ENCODE measurements around the gene CNTN6.

Gene CNTN6

DNA sequence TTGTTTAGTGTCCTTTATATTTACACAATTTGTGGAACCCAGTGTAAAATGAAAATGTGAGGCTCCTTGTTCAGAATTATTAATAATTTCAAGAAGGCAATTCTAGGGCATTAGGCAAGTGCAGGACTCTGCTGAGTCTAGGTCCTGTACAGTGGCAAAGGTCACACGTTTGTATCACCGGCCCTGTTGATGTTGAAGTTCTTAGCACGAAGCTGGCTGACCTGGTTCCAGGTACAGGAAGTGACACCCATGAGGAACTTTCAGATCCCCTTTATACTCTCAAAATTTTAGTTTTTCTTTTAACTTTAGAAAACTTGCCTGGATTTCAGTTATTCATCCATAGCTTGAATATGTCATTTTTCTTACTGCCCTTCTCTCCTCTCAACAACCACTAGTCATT lies 349.4 kb downstream of the CNTN6 start:
- DNase-seq: no peak

GRCh38 chr3:1444195-1444594 lies 351.4 kb downstream of the CNTN6 start:
- DNase-seq: no peak

- no peak for DNase-seq
Measured at GRCh38 chr3:1446531-1446930, 353.7 kb downstream of the CNTN6 start.

DNA sequence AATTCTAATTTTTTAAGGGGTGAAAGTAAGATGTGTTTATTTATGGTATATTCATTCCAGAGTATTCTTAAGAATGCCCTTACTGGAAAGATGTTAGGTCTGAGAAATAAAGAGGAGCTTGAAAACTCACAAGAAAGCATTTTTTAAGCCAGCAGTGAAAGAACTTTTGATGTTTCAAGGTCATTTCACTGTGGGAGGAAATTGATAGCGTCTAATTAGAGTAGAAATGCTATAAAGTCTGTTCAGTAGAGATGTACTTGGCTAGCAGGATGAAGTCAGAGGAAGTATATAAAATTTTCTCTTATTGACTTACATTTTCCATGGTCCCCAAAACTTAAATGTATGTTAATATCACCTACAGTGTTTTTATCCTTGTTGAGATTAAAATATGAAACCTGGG lies 354.6 kb downstream of the CNTN6 start:
- DNase-seq: no peak

DNA sequence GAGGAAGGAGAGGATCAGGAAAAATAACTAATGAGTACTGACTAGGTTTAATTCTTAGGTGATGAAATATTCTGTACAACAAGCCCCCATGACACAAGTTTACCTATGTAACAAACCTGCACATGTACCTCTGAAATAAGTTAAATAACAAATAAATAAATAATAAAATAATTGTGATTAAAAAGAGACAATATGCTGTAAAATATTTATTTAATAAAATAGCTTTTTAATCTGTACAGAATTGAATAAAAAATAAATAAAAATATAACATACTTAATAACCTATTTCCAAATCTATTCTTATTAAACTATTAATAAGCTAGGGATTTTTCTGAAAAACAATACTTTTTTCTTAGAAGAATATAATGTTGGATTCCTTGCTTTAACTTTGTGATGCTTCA lies 355.6 kb downstream of the CNTN6 start:
- no peak for DNase-seq
